ENCODE results near the gene TPCN1.

TPCN1 gene

GRCh38 chr12:113267621-113268020, 46.4 kb downstream of the TPCN1 start:
- 94% methylated on average over 7 of the region's 7 CpGs for WGBS
- no peak overlapping the region for H3K27ac ChIP-seq (ENCODE audit: low read depth, low read length)
- no peaks in the 10 kb centered on the region for H3K9me3 ChIP-seq (ENCODE audit: insufficient read depth, low read depth, low read length)
- H3K4me1 ChIP-seq (ENCODE audit: insufficient read depth, low read length) = no peaks in the 10 kb centered on the region
- no peaks in the 10 kb centered on the region for H3K27me3 ChIP-seq (ENCODE audit: insufficient read depth, low read length)
- no peak overlapping the region for H3K9ac ChIP-seq (ENCODE audit: low read depth, low read length)
- no peak overlapping the region for H3K4me3 ChIP-seq (ENCODE audit: low read length)
- peaks cover 16% of the 10 kb centered on the region; the same call in 1 of the 2 replicates for H3K36me3 ChIP-seq (ENCODE audit: insufficient read depth, low read length)

- Histone ChIP-seq H3K27me3 (ENCODE audit: insufficient read depth, low read length) (no peaks in the 10 kb centered on the region), H3K27ac (ENCODE audit: low read depth, low read length) (no peak overlapping the region), H3K4me1 (ENCODE audit: insufficient read depth, low read length) (no peaks in the 10 kb centered on the region), H3K36me3 (ENCODE audit: insufficient read depth, low read length) (peaks cover 16% of the 10 kb centered on the region; the same call in 1 of the 2 replicates), H3K9me3 (ENCODE audit: insufficient read depth, low read depth, low read length) (no peaks in the 10 kb centered on the region), H3K4me3 (ENCODE audit: low read length) (no peak overlapping the region), H3K9ac (ENCODE audit: low read depth, low read length) (no peak overlapping the region)
- WGBS = 96% methylated on average over 12 of the region's 12 CpGs
These were observed 46.9 kb downstream of the TPCN1 start for GRCh38 chr12:113268136-113268535.

- H3K36me3 ChIP-seq (ENCODE audit: insufficient read depth, low read length) = peaks cover 19% of the 10 kb centered on the region; the same call in 1 of the 2 replicates
- no peak overlapping the region for H3K4me3 ChIP-seq (ENCODE audit: low read length)
- H3K27me3 ChIP-seq (ENCODE audit: insufficient read depth, low read length) = no peaks in the 10 kb centered on the region
- no peak overlapping the region for H3K9ac ChIP-seq (ENCODE audit: low read depth, low read length)
- 94% methylated on average over 19 of the region's 19 CpGs for WGBS
- H3K27ac ChIP-seq (ENCODE audit: low read depth, low read length) = no peak overlapping the region
- H3K4me1 ChIP-seq (ENCODE audit: insufficient read depth, low read length) = no peaks in the 10 kb centered on the region
- no peaks in the 10 kb centered on the region for H3K9me3 ChIP-seq (ENCODE audit: insufficient read depth, low read depth, low read length)
These were observed 47.4 kb downstream of the TPCN1 start for GRCh38 chr12:113268621-113269020.

- no peak overlapping the region for H3K27ac ChIP-seq (ENCODE audit: low read depth, low read length)
- H3K9me3 ChIP-seq (ENCODE audit: insufficient read depth, low read depth, low read length) = no peaks in the 10 kb centered on the region
- H3K4me3 ChIP-seq (ENCODE audit: low read length) = no peak overlapping the region
- peaks cover 20% of the 10 kb centered on the region; the same call in 1 of the 2 replicates for H3K36me3 ChIP-seq (ENCODE audit: insufficient read depth, low read length)
- H3K4me1 ChIP-seq (ENCODE audit: insufficient read depth, low read length) = no peaks in the 10 kb centered on the region
- WGBS = 95% methylated on average over 12 of the region's 12 CpGs
- H3K9ac ChIP-seq (ENCODE audit: low read depth, low read length) = no peak overlapping the region
- H3K27me3 ChIP-seq (ENCODE audit: insufficient read depth, low read length) = no peaks in the 10 kb centered on the region
These were observed 48.1 kb downstream of the TPCN1 start for GRCh38 chr12:113269257-113269943.

GRCh38 chr12:113270709-113271009, 49.4 kb downstream of the TPCN1 start:
- H3K27me3 ChIP-seq (ENCODE audit: insufficient read depth, low read length) = no peaks in the 10 kb centered on the region
- no peaks in the 10 kb centered on the region for H3K9me3 ChIP-seq (ENCODE audit: insufficient read depth, low read depth, low read length)
- no peak overlapping the region for H3K27ac ChIP-seq (ENCODE audit: low read depth, low read length)
- peaks cover 20% of the 10 kb centered on the region; the same call in 1 of the 2 replicates for H3K36me3 ChIP-seq (ENCODE audit: insufficient read depth, low read length)
- no peaks in the 10 kb centered on the region for H3K4me1 ChIP-seq (ENCODE audit: insufficient read depth, low read length)
- WGBS = over 99% methylated on average over 10 of the region's 11 CpGs
- no peak overlapping the region for H3K4me3 ChIP-seq (ENCODE audit: low read length)
- H3K9ac ChIP-seq (ENCODE audit: low read depth, low read length) = no peak overlapping the region

- Histone ChIP-seq H3K27ac (ENCODE audit: low read depth, low read length) (no peak overlapping the region), H3K4me1 (ENCODE audit: insufficient read depth, low read length) (no peaks in the 10 kb centered on the region; the same call in 1 of the 2 replicates), H3K36me3 (ENCODE audit: insufficient read depth, low read length) (peaks cover 20% of the 10 kb centered on the region; the same call in 1 of the 2 replicates), H3K4me3 (ENCODE audit: low read length) (no peak overlapping the region), H3K9me3 (ENCODE audit: insufficient read depth, low read depth, low read length) (no peaks in the 10 kb centered on the region), H3K27me3 (ENCODE audit: insufficient read depth, low read length) (no peaks in the 10 kb centered on the region), H3K9ac (ENCODE audit: low read depth, low read length) (no peak overlapping the region)
- 95% methylated on average over 10 of the region's 10 CpGs for WGBS
These were observed 50.2 kb downstream of the TPCN1 start for GRCh38 chr12:113271466-113271852.

GRCh38 chr12:113271853-113272561, 50.7 kb downstream of the TPCN1 start:
- 92% methylated on average over 12 of the region's 12 CpGs for WGBS
- H3K27ac ChIP-seq (ENCODE audit: low read depth, low read length) = no peak overlapping the region
- H3K4me1 ChIP-seq (ENCODE audit: insufficient read depth, low read length) = no peaks in the 10 kb centered on the region; the same call in 1 of the 2 replicates
- peaks cover 22% of the 10 kb centered on the region; the same call in 1 of the 2 replicates for H3K36me3 ChIP-seq (ENCODE audit: insufficient read depth, low read length)
- no peak overlapping the region for H3K4me3 ChIP-seq (ENCODE audit: low read length)
- no peaks in the 10 kb centered on the region for H3K27me3 ChIP-seq (ENCODE audit: insufficient read depth, low read length)
- H3K9ac ChIP-seq (ENCODE audit: low read depth, low read length) = no peak overlapping the region
- H3K9me3 ChIP-seq (ENCODE audit: insufficient read depth, low read depth, low read length) = no peaks in the 10 kb centered on the region

GRCh38 chr12:113273053-113273725, 51.9 kb downstream of the TPCN1 start:
- no peak overlapping the region for H3K4me3 ChIP-seq (ENCODE audit: low read length)
- H3K27me3 ChIP-seq (ENCODE audit: insufficient read depth, low read length) = no peaks in the 10 kb centered on the region
- no peak overlapping the region for H3K27ac ChIP-seq (ENCODE audit: low read depth, low read length)
- peaks cover 19% of the 10 kb centered on the region; the same call in 1 of the 2 replicates for H3K36me3 ChIP-seq (ENCODE audit: insufficient read depth, low read length)
- no peaks in the 10 kb centered on the region for H3K9me3 ChIP-seq (ENCODE audit: insufficient read depth, low read depth, low read length)
- H3K9ac ChIP-seq (ENCODE audit: low read depth, low read length) = no peak overlapping the region
- 92% methylated on average over 13 of the region's 13 CpGs for WGBS
- H3K4me1 ChIP-seq (ENCODE audit: insufficient read depth, low read length) = no peaks in the 10 kb centered on the region; the same call in 1 of the 2 replicates

GRCh38 chr12:113274848-113275247, 53.6 kb downstream of the TPCN1 start:
- 93% methylated on average over 8 of the region's 8 CpGs for WGBS
- Histone ChIP-seq H3K27ac (ENCODE audit: low read depth, low read length) (no peak overlapping the region), H3K9ac (ENCODE audit: low read depth, low read length) (no peak overlapping the region), H3K9me3 (ENCODE audit: insufficient read depth, low read depth, low read length) (no peaks in the 10 kb centered on the region), H3K36me3 (ENCODE audit: insufficient read depth, low read length) (peaks cover 12% of the 10 kb centered on the region; the same call in 1 of the 2 replicates), H3K27me3 (ENCODE audit: insufficient read depth, low read length) (no peaks in the 10 kb centered on the region), H3K4me3 (ENCODE audit: low read length) (no peak overlapping the region), H3K4me1 (ENCODE audit: insufficient read depth, low read length) (no peaks in the 10 kb centered on the region; the same call in 1 of the 2 replicates)

GRCh38 chr12:113276306-113276705, 55.0 kb downstream of the TPCN1 start:
- Histone ChIP-seq H3K36me3 (ENCODE audit: insufficient read depth, low read length) (peaks cover 16% of the 10 kb centered on the region), H3K9ac (ENCODE audit: low read depth, low read length) (peak overlapping the region; percentile 42; the same call in 1 of the 2 replicates), H3K27ac (ENCODE audit: low read depth, low read length) (no peak overlapping the region), H3K4me3 (ENCODE audit: low read length) (no peak overlapping the region), H3K27me3 (ENCODE audit: insufficient read depth, low read length) (no peaks in the 10 kb centered on the region), H3K4me1 (ENCODE audit: insufficient read depth, low read length) (no peaks in the 10 kb centered on the region; the same call in 1 of the 2 replicates), H3K9me3 (ENCODE audit: insufficient read depth, low read depth, low read length) (no peaks in the 10 kb centered on the region)
- WGBS = 75% methylated on average over 8 of the region's 8 CpGs

- Histone ChIP-seq H3K4me1 (ENCODE audit: insufficient read depth, low read length) (no peaks in the 10 kb centered on the region; the same call in 1 of the 2 replicates), H3K36me3 (ENCODE audit: insufficient read depth, low read length) (peaks cover 19% of the 10 kb centered on the region), H3K27ac (ENCODE audit: low read depth, low read length) (no peak overlapping the region), H3K4me3 (ENCODE audit: low read length) (no peak overlapping the region), H3K9me3 (ENCODE audit: insufficient read depth, low read depth, low read length) (no peaks in the 10 kb centered on the region), H3K9ac (ENCODE audit: low read depth, low read length) (no peak overlapping the region), H3K27me3 (ENCODE audit: insufficient read depth, low read length) (no peaks in the 10 kb centered on the region)
- 95% methylated on average over 10 of the region's 10 CpGs for WGBS
These were observed 55.8 kb downstream of the TPCN1 start for GRCh38 chr12:113276946-113277500.

All from HUES64 (cell line).